Measurements from ENCODE around the gene OSBPL9.

- TF ChIP-seq, protein P1, sequence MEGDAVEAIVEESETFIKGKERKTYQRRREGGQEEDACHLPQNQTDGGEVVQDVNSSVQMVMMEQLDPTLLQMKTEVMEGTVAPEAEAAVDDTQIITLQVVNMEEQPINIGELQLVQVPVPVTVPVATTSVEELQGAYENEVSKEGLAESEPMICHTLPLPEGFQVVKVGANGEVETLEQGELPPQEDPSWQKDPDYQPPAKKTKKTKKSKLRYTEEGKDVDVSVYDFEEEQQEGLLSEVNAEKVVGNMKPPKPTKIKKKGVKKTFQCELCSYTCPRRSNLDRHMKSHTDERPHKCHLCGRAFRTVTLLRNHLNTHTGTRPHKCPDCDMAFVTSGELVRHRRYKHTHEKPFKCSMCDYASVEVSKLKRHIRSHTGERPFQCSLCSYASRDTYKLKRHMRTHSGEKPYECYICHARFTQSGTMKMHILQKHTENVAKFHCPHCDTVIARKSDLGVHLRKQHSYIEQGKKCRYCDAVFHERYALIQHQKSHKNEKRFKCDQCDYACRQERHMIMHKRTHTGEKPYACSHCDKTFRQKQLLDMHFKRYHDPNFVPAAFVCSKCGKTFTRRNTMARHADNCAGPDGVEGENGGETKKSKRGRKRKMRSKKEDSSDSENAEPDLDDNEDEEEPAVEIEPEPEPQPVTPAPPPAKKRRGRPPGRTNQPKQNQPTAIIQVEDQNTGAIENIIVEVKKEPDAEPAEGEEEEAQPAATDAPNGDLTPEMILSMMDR (optimal IDR thresholded peaks at IDR 0.05 in 1 of 3, IDR thresholded peaks at IDR 0.05 in 1 of 3, conservative IDR thresholded peaks at IDR 0.05 in 1 of 3; ENCODE audit: extremely low read depth in 1 of 3, insufficient read depth in 2 of 3, low read length in 3 of 3), result no peak
- no peak for TF ChIP-seq EZH2 (IDR thresholded peaks at IDR 0.05; ENCODE audit: low read length)
Observed at GRCh38 chr1:51607681-51608095, 9.2 kb upstream of the OSBPL9 start.

All from keratinocyte (primary cell).